Endodermal cell (in vitro differentiated cells): ENCODE data around the gene KAZALD1. TPM values are rescaled to one million over a fixed set of nuclear protein-coding genes. Genes with fewer than 3 reads are reported as not detected.

ENCODE experiments used
- DNase-seq: peaks from one replicate; pipeline ENCODE4 v3.0.0-alpha.2; 2017
- H3K27ac ChIP-seq: 2 replicates; pipeline ENCODE4 v1.5.1; 2013; ENCODE audit warnings: mild to moderate bottlenecking, low read depth, low read length, moderate library complexity
- H3K27me3 ChIP-seq: 2 replicates; pipeline ENCODE4 v1.6.1; 2013; ENCODE audit warnings: mild to moderate bottlenecking, low read length, moderate library complexity; ENCODE audit not compliant: insufficient read depth, control insufficient read depth, poor library complexity, severe bottlenecking
- H3K36me3 ChIP-seq: 2 replicates; pipeline ENCODE4 v1.7.0; 2013; ENCODE audit warnings: mild to moderate bottlenecking, low read length, moderate library complexity; ENCODE audit not compliant: control insufficient read depth, insufficient read depth
- H3K4me1 ChIP-seq: one replicate; pipeline ENCODE4 v1.7.0; 2013; ENCODE audit warnings: low read length; ENCODE audit not compliant: control insufficient read depth, insufficient read depth
- H3K4me3 ChIP-seq: 2 replicates; pipeline ENCODE4 v1.5.1; 2013; ENCODE audit warnings: mild to moderate bottlenecking, low read length, moderate library complexity
- H3K9ac ChIP-seq: 2 replicates; pipeline ENCODE4 v1.6.1; 2013; ENCODE audit warnings: mild to moderate bottlenecking, low read length, moderate library complexity; ENCODE audit not compliant: poor library complexity, severe bottlenecking; ENCODE audit errors: extremely low read depth
- H3K9me3 ChIP-seq: 2 replicates; pipeline ENCODE4 v1.6.1; 2013; ENCODE audit warnings: mild to moderate bottlenecking, low read length, moderate library complexity; ENCODE audit not compliant: control insufficient read depth
- H3K27ac Mint-ChIP-seq: 2 replicates; pipeline ENCODE4 v1.8.0; 2020; ENCODE audit warnings: mixed read lengths
- H3K27me3 Mint-ChIP-seq: 2 replicates; pipeline ENCODE4 v1.8.0; 2021; ENCODE audit warnings: mild to moderate bottlenecking, mixed read lengths; ENCODE audit not compliant: insufficient read depth
- H3K36me3 Mint-ChIP-seq: 2 replicates; pipeline ENCODE4 v1.8.0; 2020; ENCODE audit warnings: low read depth, mixed read lengths
- H3K4me1 Mint-ChIP-seq: 2 replicates; pipeline ENCODE4 v1.8.0; 2020; ENCODE audit warnings: mixed read lengths
- H3K4me3 Mint-ChIP-seq: 2 replicates; pipeline ENCODE4 v1.8.0; 2020; ENCODE audit warnings: mild to moderate bottlenecking, moderate library complexity, mixed read lengths
- H3K9me3 Mint-ChIP-seq: 2 replicates; pipeline ENCODE4 v1.8.0; 2020; ENCODE audit warnings: mild to moderate bottlenecking, mixed read lengths
- CTCF ChIP-seq: fragments of 200-600 bp; sonication (generic); conservative IDR thresholded peaks from 2 replicates; pipeline ENCODE4 v1.5.0; 2021; ENCODE audit warnings: antibody characterized with exemption, mild to moderate bottlenecking
- WGBS, 2 experiments: methylation state at CpG; one replicate each; pipeline versions ENCODE4 v1.1.5 to v1.1.7; 2013; ENCODE audit warnings: missing lambda C conversion rate in 2 of 2, mixed read lengths in 1 of 2; ENCODE audit not compliant: insufficient coverage in 1 of 2, insufficient read length in 1 of 2; 5-methylcytosine and 5-hydroxymethylcytosine counted together
- total RNA-seq, 2 donors: library from RNA; stranded (reverse); fragmentation: NEBNext Ultra II Directional in 1 of 2; extraction: Animal tissue kit (Norgen Biotek cat#: 25700) in 1 of 2; gene quantifications; 2 replicates in 1 of 2; 3 replicates in 1 of 2; pipeline ENCODE4 v1.2.1, GENCODE V29; 2021

The KAZALD1 gene
- total RNA-seq, 2 donors from 2014 or later = 5.2 to 10.0 TPM

- H3K27me3 Mint-ChIP-seq = peaks cover 69% of the 10 kb centered on the region
Measured at GRCh38 chr10:101113890-101114403, 52.2 kb downstream of the KAZALD1 start.

DNA sequence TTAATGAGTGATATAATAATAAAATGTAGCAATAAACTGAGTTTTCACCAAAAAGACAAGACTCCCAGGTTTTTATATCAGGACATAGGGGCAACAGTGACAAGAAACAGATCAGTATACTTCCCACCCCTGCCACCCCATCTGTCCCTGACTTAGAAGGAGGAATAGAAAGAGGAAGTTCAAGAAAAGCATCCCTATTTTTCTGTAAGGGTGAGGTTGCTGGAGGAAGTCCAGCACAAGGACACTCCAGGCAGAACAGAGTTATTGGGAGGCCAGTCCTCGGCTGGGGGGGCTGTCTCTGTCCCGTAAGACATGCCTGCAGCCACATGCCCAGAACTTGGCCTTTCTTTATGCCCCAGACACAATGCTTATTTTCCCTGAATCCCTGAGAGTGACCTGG is 52.9 kb downstream of the KAZALD1 start:
- H3K4me3 Mint-ChIP-seq = no peak overlapping the region
- Histone ChIP-seq H3K27me3 (peaks cover 75% of the 10 kb centered on the region), H3K9ac (no peak overlapping the region), H3K36me3 (no peaks in the 10 kb centered on the region), H3K27ac (no peak overlapping the region), H3K4me3 (no peak overlapping the region), H3K4me1 (no peaks in the 10 kb centered on the region), H3K9me3 (no peaks in the 10 kb centered on the region)
- H3K27me3 Mint-ChIP-seq = peaks cover 73% of the 10 kb centered on the region
- no peaks in the 10 kb centered on the region for H3K36me3 Mint-ChIP-seq
- DNase-seq = no peak
- no peak for TF ChIP-seq CTCF
- no peak overlapping the region for H3K27ac Mint-ChIP-seq
- 92% methylated on average over 2 of the region's 2 CpGs; no CpG with 5 or more reads in 1 of the 2 experiments for WGBS, 2 experiments
- H3K9me3 Mint-ChIP-seq = no peaks in the 10 kb centered on the region
- peaks cover 2% of the 10 kb centered on the region for H3K4me1 Mint-ChIP-seq

More at GRCh38 chr10:101113890-101114403, 52.2 kb downstream of the KAZALD1 start:
- H3K9me3 ChIP-seq = no peaks in the 10 kb centered on the region
- H3K4me3 Mint-ChIP-seq = no peak overlapping the region
- H3K27ac Mint-ChIP-seq = no peak overlapping the region
- H3K9ac ChIP-seq = no peak overlapping the region
- TF ChIP-seq CTCF = no peak
- no peaks in the 10 kb centered on the region for H3K36me3 Mint-ChIP-seq
- no peaks in the 10 kb centered on the region for H3K4me1 ChIP-seq
- peaks cover 68% of the 10 kb centered on the region for H3K27me3 ChIP-seq
- no peak overlapping the region for H3K4me3 ChIP-seq
- H3K36me3 ChIP-seq = no peaks in the 10 kb centered on the region
- H3K9me3 Mint-ChIP-seq = no peaks in the 10 kb centered on the region
- WGBS, 2 experiments = 69 to 75% methylated on average over 2 of the region's 2 CpGs
- H3K4me1 Mint-ChIP-seq = peaks cover 2% of the 10 kb centered on the region
- H3K27ac ChIP-seq = no peak overlapping the region
- peak; percentile 24 for DNase-seq

Other genes with a start within 250 kb of the KAZALD1 start
- gene SLF2, start 149.0 kb upstream of the KAZALD1 start, total RNA-seq = 10 to 100 TPM; 31.5 to 38.9 TPM
- gene SEMA4G, start 92.5 kb upstream of the KAZALD1 start, total RNA-seq = 10 to 100 TPM; 20.1 to 36.6 TPM
- gene MRPL43, start 74.5 kb upstream of the KAZALD1 start, total RNA-seq = 10 to 100 TPM; 68.9 to 72.8 TPM
- gene TWNK, start 74.4 kb upstream of the KAZALD1 start, total RNA-seq = 10 to 100 TPM; 11.2 to 15.1 TPM
- 10 to 100 TPM; 76.8 to 85.9 TPM for gene LZTS2, start 62.2 kb upstream of the KAZALD1 start, total RNA-seq
- gene PDZD7, start 30.9 kb upstream of the KAZALD1 start, total RNA-seq = 1 to 10 TPM in 1 of 2 donors, under 1 TPM in 1; 0.49 to 1.1 TPM
- gene SFXN3, start 30.8 kb upstream of the KAZALD1 start, total RNA-seq = 1 to 10 TPM; 1.8 to 2.1 TPM
- not detected for gene TLX1, start 69.3 kb downstream of the KAZALD1 start, total RNA-seq
- gene LBX1, start 167.5 kb downstream of the KAZALD1 start, total RNA-seq = not detected